ENCODE measurements around the gene MTR.
"Not testable (repeated sequence)": the region's sequence is repeated elsewhere in the genome, so short reads cannot be mapped to it uniquely, and the experiment has no call there.

MTR gene

DNA sequence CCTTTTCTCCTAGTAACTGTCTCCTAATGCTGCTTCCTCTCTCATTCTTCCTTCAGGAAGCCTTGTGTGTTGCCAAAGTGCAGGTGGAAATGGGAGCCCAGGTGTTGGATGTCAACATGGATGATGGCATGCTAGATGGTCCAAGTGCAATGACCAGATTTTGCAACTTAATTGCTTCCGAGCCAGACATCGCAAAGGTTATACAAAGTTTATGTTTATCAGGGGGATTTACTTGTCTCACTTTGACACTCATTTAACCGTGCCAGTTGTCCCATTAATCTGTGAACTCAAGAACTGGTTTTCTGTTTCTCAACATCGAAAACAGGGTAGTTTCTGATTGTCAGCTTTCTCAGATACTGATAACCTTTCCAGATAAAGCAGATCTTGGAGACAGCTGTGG is 40.4 kb downstream of the MTR start:
- no peak for DNase-seq

DNA sequence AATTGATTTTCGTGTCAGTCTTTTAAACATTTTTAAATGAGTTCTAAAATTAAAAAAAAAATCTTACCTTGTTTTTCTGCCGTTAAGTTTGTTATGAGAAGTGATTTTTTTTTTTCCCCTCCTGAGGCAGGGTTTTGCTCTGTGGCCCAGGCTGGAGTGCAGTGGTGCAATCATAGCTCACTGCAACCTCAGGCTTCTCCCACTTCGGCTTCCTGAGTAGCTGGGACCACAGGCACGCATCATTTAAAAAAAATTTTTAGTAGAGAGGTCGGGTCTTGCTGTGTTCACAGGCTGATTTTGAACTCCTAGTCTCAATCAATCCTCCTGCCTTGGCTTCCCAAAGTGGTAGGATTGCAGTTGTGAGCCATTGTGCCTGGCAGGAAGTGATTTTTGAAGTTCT is 41.1 kb downstream of the MTR start:
- DNase-seq, result no peak

DNA sequence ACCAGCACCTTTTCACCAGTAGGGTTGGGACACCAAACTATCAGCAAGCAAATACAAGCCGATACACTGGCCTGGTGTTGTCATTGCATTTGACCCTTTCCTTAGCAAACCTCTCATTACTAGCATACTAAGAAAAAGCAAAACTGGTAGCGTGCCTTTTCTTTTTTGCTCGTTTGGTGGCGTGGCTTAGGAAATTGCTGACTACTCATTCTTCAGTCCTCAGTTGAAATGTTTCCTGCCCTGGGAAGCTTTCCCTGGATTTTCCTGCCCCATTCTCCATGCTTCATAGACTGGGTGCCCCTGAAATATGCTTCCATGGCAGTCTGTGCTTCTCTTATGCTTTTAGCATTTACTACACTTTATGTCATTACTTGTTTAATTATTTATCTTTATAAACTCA is 42.0 kb downstream of the MTR start:
- DNase-seq, result no peak

DNA sequence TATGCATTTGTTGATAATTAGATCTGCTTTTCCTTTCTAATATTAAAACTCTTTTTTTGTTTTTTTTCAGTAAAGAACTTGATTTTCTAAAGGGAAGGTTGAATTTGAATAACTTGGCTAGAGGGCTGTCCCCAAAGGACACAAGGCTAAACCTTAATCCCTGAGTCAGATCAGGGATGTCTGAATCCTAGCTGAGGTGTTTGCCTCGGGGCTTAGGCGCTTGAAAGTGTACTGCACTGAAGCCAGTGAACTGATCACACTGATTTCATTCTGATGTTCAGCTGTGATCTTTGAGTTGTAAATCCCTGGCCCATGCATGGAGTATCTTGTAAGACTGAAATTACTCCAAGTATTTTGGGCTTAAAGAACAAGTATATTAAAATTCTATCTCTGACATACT is 42.8 kb downstream of the MTR start:
- DNase-seq, result no peak

DNA sequence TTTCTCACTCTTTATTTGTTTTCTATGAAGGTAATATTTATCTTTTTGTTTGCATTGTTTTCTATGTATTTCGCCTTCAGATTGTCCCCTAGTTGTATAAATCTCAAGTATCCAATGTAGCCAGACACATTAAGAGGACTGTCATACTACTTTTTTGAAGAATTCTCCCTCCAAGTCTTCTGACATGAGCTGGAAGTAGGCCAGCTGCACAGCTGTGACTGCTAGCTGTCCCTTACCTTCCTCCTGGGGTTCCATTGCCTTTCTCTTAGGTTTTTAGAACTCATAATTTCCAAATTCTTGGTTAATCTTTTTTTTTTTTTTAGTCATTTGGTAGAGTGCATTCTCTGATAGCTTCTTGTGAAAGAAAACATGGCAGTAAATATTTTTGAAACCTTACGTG is 46.2 kb downstream of the MTR start:
- DNase-seq, result no peak

DNA sequence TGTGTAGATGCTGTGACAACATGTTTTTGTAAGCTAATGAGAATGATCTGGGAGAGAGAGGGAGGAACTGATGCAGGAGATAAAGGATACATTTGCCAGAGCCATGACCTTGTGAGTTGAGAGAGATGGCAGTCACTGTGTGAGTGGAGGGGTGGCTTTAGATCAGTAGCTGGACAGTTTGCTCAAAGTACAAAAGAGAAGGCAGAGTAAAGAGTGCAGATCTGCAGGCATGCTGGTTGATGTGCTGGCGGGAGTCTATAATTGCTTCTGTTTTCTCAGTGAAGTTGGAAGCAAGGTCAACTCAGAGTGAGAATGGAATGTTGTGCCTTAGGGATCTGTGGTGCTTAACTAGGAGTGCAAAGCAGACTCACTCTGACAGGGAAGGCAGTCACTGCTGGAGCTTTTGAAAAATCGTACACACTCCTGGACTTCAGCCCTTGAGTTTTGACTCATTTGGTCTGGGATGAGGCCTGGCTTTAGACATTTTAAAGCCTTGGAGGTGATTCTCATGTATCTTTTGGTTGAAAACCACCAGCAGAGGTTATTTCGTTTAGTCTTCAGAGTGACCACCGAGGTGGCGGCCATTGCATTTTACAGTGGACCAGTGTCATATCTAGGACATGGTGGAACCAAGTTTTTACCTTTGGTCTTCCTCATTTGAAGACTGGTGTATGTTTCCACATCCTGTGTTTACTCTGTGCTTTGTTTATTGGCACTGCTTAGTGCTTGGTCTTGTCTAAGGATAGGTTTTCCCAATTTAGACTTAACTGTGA is 49.6 kb downstream of the MTR start:
- DNase-seq, result no peak

DNA sequence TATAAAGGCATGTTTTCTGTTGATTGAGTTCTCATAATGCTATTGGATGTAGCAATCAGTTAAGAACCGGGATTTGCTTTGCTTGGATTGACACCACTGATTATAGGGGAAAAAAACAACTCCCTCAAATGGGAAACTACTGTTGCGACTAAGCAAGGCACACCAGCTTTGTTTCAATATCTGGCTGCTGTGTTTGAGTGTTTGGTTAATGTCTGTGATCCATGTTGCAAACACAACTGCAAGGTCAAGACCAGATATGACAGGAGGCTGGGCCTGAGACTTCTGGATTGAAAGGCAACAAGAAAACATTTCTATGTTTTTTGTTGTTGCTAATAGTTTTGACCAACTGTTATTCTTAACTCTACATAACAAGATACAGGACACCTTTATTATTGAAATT is 50.7 kb downstream of the MTR start:
- DNase-seq, result no peak

DNA sequence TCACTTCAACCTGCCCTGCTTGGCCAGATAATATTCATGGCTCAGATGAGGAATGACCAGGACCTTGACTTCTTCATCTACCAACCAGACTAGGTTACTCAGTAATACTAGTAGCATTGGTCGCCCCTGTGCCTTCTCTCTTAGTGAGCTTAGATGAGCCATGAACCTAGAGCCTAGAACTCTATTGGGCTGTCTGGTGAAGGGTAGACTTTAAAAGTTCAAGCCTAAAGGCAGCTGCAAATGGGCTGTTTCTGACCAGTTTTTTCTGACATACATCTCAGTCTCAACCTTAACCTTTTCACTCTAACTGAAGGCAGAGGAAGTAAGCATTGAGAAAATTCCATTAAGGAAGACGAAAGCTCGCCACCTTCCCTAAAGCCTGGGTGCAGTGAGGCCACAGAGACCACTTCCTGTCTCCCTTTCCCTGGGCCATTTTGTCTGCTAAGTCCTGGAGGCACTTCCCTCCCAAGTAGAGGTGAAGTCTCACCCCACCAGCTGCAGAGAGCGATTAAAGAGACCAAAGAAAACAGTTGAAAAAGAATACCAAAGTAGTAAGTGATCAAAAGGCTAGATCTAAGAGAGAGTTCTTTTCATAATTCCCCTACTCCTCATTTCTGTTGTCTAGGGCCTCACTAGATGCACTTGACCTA is 53.3 kb downstream of the MTR start:
- no peak for DNase-seq

DNA sequence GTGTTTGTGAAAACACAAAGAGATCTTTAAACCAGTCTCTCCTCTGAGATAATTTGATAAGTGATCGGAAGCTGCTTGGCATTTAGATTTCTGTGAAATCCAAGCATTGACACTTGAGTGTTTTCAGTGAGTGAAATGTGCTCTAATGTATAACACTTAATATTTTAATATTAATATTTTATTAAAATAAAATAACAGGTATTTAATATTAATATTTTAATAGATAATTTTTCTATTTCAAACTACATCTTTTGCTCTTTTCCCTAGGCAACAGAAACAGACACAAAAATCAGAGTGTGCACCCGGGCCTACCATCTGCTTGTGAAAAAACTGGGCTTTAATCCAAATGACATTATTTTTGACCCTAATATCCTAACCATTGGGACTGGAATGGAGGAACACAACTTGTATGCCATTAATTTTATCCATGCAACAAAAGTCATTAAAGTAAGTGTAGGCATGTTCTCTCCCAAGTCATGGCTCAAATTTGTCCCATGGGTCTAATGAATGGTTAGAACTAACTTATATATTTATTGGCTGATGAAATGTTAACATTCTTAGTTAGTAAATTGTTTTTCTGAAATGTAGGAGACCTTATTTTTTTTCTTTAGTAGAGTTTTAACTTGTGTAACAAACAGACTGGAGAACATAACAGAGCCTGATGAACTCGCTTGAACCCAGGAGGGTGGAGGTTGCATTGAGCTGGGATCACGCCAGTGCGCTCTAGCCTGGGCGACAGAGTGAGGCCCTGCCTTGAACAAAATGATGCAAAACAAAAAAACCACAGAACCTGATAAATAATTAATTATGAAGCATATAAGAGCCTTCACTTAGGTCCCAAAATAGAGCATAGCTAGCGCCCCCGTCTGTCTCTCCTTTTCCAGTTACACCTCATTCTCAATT is 55.2 kb downstream of the MTR start:
- DNase-seq, result no peak

DNA sequence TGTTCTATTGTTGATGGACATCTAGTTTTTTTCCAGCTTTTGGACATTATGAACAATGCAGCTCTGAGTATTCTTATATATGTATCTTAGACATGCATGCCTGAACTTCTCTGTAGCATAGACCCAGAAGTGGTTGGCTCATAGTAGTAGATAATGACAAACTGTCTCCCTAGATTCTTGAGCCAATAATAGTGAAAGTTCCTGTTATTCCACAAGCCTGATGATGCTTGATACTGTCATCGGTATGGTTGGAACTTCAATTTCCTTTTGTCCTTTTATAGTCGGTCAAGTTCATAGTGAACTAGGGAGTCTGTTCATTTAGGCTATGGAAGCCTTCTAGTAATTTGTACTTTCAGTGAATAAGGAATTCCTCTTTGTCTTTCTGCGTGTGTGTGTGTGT is 56.8 kb downstream of the MTR start:
- DNase-seq, result no peak

DNA sequence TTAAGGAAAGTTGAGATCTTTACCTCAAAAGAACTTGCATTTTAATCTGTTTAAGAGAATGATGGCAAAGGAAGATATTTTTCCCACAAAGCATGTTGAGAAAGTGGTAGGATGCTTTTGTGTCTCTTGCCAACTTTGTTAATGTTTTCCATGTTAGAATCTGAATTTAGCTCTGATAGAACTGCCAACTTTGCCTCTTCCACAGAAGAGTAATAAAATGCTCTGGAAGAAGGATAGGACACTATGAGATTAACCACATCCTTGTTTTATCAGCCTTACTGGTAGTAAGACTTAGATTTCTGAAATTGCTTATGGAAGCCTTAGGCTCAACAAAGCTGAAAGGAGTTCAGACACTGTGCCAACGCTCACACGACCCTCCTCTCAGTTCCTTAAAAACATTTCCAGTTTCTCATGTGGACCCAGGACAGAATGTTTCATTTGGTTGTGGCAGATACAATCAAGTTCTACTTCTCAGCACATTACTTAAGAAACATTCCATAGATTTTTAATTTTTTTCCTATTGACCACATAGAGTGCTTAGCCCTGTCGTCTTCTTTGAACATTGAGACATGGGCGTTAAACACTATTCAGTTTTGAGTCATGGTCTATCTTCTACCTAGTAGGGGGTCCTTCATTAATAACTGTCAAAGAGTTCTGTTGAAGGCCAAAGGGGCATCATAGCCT is 59.0 kb downstream of the MTR start:
- no peak for DNase-seq

DNA sequence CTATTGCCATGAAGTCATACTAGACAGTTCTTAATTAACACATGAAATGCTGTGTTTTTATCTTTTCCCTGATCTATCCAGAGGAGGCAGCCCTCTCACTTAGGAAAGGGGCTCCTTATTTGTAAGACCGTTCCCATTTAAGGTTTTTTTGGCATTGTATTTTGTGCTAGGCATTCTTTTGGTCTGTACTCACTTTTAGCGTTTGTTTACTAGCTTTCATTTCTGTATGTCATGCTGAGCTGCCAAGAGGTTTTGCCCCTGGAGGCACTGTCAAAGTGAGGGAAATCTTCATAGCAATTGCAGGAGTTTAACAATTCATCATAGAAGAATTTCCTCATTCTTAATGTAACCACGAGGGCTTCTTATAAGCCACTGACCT is 59.5 kb downstream of the MTR start:
- no peak for DNase-seq

DNA sequence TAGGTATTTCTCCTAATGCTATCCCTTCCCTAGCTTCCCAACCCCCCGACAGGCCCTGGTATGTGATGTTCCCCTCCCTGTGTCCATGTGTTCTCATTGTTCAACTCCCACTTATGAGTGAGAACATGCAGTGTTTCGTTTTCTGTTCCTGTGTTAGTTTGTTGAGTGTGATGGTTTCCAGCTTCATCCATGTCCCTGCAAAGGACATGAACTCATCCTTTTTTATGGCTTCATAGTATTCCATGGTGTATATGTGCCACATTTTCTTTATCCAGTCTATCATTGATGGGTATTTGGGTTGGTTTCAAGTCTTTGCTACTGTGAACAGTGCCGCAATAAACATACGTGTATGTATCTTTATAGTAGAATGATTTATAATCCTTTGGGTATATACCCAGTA is 61.6 kb downstream of the MTR start:
- DNase-seq, result not testable (repeated sequence)

DNA sequence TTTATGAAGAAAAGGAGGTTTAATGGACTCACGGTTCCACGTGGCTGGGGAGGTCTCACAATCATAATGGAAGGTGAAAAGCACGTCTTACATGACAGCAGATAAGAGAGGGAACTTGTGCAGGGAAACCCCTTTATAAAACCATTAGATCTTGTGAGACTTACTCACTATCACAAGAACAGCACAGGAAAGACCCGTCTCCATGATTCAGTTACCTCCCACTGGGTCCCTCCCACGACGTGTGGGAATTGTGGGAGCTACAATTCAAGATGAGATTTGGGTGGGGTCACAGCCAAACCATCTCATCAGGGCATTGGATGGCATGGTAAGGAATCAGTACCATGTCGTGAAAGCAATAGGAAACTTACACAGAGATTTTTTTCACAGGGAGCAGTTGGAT is 63.1 kb downstream of the MTR start:
- DNase-seq, result no peak

DNA sequence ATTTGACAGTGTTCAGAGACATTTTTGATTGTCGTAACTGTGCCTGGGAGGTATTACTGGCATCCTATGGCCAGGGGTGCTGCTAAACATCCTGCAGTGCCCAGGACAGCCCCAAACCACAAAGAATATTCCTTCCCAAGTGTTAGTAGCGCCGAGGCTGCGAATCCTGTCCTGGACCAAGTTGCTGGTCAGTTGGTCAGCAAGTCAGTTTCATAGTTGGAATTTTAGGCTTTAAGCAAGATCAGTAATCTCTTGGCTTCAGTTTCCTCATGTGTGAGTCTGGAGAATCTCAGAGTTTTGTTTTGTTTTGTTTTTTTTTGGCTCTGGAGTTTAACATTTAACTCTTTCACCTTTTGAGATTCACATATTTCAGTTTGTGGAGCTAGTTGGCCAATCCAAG is 65.0 kb downstream of the MTR start:
- DNase-seq, result no peak

DNA sequence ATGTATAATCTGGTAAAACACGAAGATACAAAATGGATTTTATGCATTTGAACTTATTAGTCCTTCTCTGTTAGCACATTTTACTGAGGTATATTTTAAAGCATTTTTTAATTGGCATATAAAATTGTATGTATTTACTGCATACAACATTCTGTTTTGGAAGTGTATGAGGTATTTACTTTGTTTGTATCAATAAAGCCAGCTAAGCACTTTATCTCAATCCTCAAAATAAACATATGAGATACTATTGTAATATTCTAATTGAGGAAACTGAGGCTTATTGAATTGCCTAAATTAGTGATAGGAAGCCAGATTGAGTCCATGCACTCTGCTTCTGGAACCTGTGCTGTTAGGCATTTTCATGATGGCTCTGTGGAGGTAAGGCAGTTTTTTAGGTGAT is 65.6 kb downstream of the MTR start:
- no peak for DNase-seq

DNA sequence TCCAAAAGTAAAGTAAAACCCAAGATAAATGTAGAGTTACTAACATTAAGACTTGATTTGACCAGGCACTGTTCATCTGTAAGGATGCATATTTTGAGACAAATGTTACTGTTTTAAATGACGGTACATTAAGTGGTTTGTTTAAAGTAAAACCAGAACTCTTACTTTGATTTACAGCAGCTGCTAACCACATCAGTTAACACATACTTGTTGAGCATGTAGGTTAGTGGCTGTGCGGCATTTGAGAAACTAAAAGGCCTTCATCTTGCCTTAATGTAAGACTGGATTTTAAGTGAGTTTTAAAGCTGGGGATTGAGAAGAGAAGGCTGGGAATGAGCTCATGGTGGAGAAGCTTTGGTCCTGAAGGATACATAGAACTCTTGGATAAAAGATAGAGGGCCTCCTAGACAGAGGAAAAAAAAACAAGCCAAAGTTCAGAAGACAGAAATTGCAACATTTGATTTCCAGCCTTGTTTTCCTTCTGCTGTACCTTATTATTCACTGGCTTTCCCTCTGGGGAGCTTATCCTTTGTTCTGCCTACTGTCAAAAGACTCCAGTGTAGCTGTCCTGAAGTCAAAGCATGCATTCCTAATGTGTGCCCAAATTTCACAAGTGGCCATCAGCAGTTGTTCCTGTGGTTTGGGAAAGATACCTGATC is 66.6 kb downstream of the MTR start:
- DNase-seq, result no peak

DNA sequence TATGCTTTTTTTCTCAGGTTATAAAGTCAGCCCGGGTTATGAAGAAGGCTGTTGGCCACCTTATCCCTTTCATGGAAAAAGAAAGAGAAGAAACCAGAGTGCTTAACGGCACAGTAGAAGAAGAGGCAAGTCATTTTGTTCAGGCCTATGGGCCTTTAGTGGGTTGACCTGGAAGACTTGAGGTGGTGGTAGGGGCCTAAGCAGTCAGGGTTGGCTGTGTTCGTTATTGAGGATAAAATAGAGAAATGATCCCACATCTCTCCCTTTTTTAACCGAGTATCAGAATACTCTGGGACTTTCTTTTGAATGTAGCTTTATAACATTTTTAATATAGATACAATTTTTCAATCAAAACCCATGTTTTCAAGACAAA is 67.1 kb downstream of the MTR start:
- DNase-seq, result no peak

DNA sequence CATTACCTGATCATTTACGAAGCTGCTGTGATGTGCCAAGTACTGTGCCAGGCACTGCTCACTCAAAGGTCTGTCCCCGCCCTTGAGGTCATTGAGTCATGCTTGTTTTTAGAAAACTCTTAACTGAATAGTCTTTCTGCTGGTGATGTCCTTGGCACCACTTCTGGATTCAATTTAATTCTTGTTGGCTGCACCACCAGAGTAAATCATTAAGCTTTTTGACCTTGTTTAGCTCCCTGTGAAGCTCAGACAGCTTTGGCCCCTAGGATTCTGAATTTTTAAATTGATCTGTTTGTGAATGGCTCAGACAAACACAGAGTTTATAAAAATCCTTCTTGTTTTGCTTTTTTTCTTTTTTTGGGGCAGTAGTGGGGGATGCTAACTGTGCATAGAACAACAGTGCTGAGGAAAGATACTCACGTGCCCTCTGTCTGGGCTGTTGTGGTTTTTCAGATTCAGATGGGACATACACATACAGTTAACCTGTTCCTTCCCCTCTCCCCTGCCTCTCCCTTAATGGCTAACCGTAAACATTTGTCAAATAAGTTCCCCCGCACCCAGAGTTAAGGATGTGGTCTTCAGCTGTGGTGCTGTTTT is 67.6 kb downstream of the MTR start:
- DNase-seq, result no peak

DNA sequence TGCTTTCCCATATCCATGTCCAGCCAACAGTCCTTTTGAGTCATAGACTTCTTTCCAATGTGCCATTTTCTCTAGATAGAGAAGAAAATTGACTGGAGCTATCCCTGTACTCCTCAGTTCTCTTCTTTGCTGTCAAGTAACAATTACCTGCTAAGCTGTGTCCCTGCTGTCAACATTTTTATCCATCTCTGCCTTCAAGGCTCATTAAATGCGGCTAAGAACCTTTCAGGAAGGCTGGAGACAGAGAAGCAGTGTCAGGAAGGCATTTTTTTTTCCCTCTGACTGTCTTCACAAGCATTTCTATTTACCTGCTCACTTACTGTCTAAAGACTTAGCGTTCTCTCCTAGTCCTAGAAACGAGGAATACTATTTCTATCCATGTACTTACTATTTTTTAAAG is 69.1 kb downstream of the MTR start:
- no peak for DNase-seq

DNA sequence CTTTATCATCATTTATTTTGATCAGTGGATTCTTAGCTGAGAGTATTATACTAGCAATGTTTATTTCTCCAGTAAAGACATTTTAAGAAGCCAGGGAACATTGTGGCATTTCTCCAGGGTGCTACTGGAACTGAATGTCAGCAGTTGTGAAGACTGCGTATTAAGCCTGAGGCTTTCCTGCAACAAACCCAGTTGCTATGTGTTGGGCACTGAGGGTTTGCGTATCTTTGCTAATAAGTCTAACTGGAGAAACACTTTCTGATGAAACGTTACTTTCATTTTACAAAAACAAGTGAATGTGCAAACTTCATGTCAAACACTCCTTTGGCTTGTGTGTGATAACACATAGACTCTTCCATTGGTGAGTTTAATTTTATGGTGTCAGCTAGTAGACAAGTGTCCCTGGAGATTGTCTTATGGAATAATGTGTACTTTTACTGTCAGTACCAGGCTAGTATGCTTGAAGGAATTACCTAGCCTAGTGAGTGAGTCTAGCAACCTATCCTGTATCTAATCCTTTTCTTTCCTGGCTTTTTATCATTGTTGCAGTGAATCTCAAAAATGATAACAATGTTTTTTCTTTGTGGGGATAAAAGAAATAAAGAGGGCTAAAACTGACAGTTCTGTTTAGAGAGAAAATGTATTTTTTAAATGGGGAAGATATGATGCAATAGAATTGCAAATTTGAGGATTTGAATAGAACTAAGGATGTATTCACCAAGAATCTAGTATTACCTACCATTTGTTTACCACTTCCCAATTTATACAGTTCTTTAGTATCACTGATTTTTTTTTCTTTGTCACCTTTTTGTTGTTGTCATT is 70.1 kb downstream of the MTR start:
- DNase-seq, result no peak

DNA sequence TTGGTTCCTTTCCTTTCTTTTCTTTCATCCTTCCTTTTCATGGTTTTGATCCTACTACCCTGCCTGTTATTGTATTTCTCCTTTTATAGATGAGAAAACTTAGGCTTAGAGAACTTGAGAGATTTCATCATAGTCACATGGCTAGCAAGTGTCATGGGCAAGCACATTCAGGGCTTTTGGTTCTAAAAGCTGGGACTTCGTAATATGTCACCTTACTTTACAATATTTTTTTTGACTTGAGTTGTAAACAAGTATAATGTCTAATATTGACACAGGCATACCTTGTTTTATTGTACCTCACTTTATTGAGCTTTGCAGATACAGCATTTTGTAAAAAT is 70.7 kb downstream of the MTR start:
- no peak for DNase-seq
